HEK293 (cell line): ENCODE measurements around the gene ACAA2.

Experiments
- CTCF ChIP-seq: fragments of 450-650 bp; formaldehyde crosslinking; IDR thresholded peaks from 2 replicates; pipeline ENCODE4 v1.5.1; 2016; ENCODE audit warnings: missing biosample characterization, missing genetic modification characterization
- SP7 ChIP-seq: fragments of 450-650 bp; formaldehyde crosslinking; IDR thresholded peaks from 2 replicates; pipeline ENCODE4 v1.5.1; 2016; ENCODE audit warnings: missing biosample characterization, missing genetic modification characterization
- ZBTB21 ChIP-seq: fragments of 450-650 bp; formaldehyde crosslinking; IDR thresholded peaks from 2 replicates; pipeline ENCODE4 v1.5.1; 2017; ENCODE audit warnings: missing biosample characterization, missing genetic modification characterization
- ZFP37 ChIP-seq: fragments of 450-650 bp; formaldehyde crosslinking; IDR thresholded peaks from 2 replicates; pipeline ENCODE4 v1.5.1; 2016; ENCODE audit warnings: missing biosample characterization, missing genetic modification characterization
- ZNF146 ChIP-seq: fragments of 450-650 bp; formaldehyde crosslinking; IDR thresholded peaks from 2 replicates; pipeline ENCODE4 v1.5.1; 2016; ENCODE audit warnings: missing biosample characterization, missing genetic modification characterization
- ZNF23 ChIP-seq: fragments of 450-650 bp; formaldehyde crosslinking; IDR thresholded peaks from 2 replicates; pipeline ENCODE4 v1.5.1; 2016; ENCODE audit warnings: missing biosample characterization, missing genetic modification characterization, borderline replicate concordance
- ZNF302 ChIP-seq: fragments of 450-650 bp; formaldehyde crosslinking; IDR thresholded peaks from 2 replicates; pipeline ENCODE4 v1.5.1; 2016; ENCODE audit warnings: missing biosample characterization, missing genetic modification characterization, low read depth
- ZNF433 ChIP-seq: fragments of 450-650 bp; formaldehyde crosslinking; IDR thresholded peaks from 2 replicates; pipeline ENCODE4 v1.5.1; 2016; ENCODE audit warnings: missing biosample characterization, missing genetic modification characterization, low read depth
- ZNF473 ChIP-seq: fragments of 450-650 bp; formaldehyde crosslinking; IDR thresholded peaks from 2 replicates; pipeline ENCODE4 v1.5.1; 2017; ENCODE audit warnings: missing biosample characterization, missing genetic modification characterization
- ZNF555 ChIP-seq: fragments of 450-650 bp; formaldehyde crosslinking; conservative IDR thresholded peaks from 2 replicates; pipeline ENCODE4 v1.5.1; 2017; ENCODE audit warnings: missing biosample characterization, mild to moderate bottlenecking, missing genetic modification characterization, inconsistent platforms

- TF ChIP-seq ZNF23 (tag by site-specific recombination) (no peak), ZFP37 (no peak), CTCF (tag by site-specific recombination) (no peak), SP7 (tag by site-specific recombination) (no peak), ZNF433 (tag by site-specific recombination) (no peak), ZBTB21 (no peak), ZNF302 (no peak), ZNF555 (no peak), ZNF146 (no peak), ZNF473 (no peak)
Observed at GRCh38 chr18:49766646-49767045, 46.7 kb downstream of the ACAA2 start.
